GM19324 (cell line): Measurements from ENCODE around the gene LEF1.
A peak's percentile ranks its signal among the peaks of the same experiment; 100 is the strongest.

Experiments
- ATAC-seq: cut with Tn5 transposase; IDR thresholded peaks from one replicate; pipeline ENCODE4 v1.9.1; 2021; ENCODE audit warnings: mild to moderate bottlenecking, moderate library complexity; ENCODE audit not compliant: unreplicated experiment, low FRiP score

Gene LEF1

GRCh38 chr4:108180513-108180912, 11.8 kb upstream of the LEF1 start:
- ATAC-seq, result no peak

DNA sequence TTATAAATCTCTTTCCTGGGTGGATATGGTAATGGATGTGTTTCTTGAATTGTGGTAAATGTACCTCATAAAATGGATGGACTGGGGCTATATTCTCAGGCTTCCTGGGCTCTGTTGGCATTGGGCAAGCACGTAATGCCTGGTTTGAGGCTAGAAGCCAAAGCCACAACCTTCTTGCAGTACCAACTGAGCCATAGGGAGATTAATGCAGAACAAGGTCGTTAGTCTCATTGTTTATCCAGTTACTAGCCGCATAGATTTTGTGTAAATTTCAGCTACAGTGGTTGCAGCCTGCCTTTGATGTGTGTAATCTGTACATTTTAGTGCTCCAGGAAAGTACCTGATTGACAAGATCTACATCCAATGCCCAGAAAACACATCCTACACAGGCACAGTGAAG, 7.2 kb upstream of the LEF1 start:
- ATAC-seq, result no peak

- ATAC-seq, result no peak
These were observed 6.1 kb upstream of the LEF1 start for GRCh38 chr4:108174856-108175255.

- ATAC-seq, result no peak
These were observed 4.9 kb upstream of the LEF1 start for GRCh38 chr4:108173599-108174057.

DNA sequence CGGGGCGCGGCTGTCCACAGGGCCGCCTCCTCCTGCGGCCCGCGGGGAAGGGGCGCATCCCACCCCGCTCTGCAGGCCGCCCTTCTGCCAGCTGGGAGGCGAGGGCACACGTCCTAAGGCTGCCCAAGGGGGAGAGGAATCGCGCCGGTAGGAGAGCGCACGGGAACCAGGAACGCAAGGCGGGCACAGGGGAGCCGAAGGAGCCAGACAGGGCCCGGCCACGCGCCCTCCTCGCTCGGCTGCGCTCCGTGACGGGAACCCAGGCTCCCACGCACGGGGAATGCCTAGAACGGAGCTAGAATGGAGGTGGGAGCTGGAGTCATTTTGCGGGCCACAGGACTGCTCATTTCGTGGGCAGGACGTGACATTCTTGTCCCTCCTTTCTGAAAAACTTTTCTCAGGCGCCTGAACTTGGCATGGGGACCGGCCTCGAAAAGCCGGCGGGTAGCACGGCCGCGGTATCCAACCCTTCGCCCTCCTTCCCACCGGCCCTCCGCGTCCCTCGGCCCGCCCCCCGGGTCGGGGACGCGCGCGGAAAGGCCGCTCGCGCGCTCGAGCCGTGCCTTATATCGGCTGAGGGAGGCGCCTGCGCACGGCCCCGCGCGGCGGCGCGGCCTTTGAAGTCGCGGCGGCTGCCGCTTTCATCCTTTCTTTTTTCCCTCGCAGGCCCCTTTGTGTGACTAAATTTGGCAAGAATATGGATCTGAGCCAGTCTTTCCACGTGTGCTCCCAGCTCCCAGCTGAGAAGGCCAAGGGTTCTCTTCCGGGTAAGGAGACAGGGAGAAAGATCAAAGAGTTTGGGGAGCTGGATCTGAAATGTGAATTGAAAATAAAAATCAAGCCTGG, 4.2 kb upstream of the LEF1 start:
- peak; percentile 45 for ATAC-seq

- ATAC-seq, result peak; percentile 15
These were observed 3.6 kb upstream of the LEF1 start for GRCh38 chr4:108172231-108172752.

DNA sequence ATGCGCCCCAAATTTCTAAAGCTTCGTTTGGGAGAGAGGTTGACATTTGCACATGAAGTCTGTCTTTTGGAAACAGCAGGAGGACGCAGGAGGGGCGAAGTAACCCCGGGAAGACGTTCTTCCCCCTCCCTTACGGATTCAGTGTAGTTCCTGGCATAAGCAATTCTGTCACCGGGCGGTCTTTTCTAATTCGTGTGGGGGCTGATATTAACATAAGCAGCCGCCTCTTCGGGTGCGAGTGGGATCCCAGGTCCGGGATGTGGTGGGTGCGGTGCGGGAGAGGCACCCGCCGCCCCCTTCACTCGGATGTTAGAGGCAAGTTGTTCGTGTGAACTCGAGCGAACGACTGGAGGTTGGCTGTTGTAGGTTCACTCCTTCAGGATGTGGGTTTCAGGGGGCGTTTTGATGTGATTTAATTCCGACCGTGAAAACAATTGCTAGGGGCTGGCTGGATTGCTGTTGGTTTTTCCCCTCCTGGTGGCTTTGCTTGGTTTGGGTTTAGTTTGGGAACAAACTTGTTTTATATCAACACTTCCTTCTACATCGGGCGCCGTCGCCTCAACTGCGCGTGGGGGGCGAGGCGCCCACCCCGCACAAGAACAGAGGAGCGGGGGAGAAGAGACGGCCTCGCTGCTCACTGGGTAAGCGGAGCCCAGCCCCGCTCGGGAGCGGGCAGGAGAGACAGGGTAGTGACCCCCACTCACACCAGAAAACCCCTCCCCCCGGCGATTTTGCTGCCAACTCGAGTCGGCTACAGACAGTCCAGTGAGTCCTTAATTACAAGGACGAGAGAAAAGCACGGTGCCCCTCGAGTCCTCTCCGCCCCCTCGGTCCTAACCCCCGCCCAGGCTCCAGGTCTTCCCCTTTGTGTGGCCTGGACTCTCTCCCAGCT, 2.9 kb upstream of the LEF1 start:
- ATAC-seq, result no peak

GRCh38 chr4:108170631-108171338, 2.1 kb upstream of the LEF1 start:
- no peak for ATAC-seq

DNA sequence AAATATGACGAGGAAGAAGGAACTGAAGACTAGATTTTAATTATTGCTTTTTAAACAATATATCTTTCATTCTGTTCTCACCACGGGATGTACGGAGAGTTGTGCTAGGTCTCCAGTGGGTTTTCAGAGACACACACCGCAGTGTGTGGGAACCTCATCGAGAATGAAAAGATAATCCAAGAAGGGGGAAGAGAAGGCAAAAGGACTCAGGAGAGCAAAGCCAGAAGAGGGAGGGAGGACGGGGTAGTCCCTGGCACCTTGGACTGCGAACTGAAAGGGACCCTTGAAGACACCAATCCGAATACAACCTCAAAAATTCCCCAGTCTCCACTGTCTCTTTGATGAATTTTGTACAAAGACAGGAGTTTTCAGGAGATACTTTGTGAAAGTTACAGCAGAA, 932 bp upstream of the LEF1 start:
- ATAC-seq, result no peak

DNA sequence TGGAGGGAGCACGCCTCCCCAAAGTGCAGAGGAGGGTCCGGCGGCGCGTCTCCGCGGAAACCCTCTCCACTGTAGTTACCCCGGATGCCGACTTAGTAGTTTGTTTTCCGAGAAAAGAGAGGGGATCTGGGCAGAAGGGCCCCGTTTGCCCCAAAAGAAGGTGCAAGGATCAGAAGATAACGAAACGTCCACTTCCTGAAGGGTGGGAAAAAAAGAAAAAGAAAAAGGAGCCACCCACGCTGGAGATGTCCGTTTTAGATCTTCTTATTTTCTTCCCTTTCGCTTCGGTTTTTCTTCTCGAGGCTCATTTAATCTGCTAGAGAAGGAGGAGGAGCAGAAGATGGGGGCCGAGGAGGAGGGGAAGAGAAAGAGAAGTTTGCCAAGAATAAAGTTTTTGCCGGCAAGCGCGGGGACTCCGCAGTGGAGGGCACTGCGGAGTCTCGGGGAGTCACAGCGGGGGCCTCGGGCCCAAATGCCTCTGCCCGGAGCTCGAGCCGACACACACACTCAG, 517 bp downstream of the LEF1 start:
- ATAC-seq, result peak; percentile 1

- ATAC-seq, result peak; percentile 34
These were observed 2.1 kb downstream of the LEF1 start for GRCh38 chr4:108166441-108167315.

GRCh38 chr4:108166038-108166437, 2.7 kb downstream of the LEF1 start:
- no peak for ATAC-seq

DNA sequence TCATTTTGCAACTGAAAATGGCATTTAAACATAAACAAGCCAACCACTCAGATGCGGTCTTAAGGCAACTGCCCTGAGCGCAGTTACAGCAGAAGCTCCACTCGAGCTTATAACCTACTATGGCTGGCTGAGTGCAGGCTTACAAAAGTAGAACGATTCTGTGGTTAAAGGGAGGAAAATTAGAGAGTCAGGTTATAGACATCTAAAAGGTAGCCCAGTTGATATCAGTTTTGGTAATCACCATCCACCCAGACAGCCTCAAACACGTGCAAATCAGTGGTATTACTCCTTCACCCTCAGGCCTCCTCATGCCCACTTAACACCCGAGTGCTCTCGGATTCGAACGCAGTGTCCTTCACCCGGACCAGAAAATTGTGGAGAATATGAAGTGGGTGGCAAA, 3.1 kb downstream of the LEF1 start:
- ATAC-seq, result no peak

DNA sequence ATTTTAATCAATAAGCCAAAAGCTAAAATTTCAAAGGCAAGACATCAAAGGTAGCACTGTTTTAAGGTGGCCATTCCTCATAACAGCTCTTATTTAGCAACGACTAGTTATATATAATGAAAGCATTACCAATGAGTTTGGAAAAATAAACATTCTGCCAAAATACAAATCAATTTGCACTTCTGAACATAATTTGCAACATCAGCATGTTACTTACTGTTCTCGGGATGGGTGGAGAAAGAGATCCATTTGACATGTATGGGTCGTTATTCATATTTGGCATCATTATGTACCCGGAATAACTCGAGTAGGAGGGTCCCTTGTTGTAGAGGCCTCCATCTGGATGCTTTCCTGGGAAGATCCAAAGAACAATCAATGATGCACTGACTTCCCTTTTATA, 5.4 kb downstream of the LEF1 start:
- no peak for ATAC-seq

GRCh38 chr4:108160741-108161352, 7.9 kb downstream of the LEF1 start:
- no peak for ATAC-seq

DNA sequence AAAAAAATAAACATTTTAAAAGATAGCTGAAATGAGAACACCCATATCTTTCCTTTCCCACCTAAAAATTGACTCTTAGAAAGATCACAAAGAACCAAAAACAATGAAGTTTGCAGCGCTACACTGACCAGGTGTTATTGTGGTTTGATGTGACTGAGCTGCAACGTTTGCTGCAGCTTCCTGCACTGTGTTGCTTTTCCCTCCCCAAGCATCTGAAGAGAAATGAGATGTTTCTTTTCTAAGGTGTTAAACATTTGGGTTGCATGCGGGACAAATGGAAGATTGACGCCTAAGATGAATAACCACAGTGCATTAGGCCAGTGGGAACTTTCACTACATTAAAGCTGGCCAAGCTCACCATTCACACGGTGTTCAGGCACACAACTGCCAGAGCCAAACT, 8.9 kb downstream of the LEF1 start:
- ATAC-seq, result no peak

DNA sequence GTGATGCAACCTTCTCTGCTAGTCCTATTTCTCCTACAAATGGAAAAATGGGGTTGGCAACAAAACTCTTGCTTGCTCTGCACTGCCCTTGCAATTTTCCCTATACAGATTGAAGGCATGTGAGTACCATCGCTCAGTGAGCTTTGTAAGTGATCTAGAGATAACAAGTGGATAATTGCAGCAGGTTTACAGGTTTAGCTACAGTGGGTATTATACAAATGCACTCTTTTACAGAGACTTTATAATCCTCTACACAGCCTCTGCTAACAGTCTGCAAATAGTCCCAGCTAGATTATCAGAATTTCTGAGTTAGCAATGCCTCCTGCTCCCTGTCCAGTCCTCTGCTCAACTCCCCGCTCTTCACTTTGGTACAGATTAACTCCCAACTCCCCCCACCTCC, 11.1 kb downstream of the LEF1 start:
- no peak for ATAC-seq

- no peak for ATAC-seq
These were observed 12.3 kb downstream of the LEF1 start for GRCh38 chr4:108156391-108156790.

DNA sequence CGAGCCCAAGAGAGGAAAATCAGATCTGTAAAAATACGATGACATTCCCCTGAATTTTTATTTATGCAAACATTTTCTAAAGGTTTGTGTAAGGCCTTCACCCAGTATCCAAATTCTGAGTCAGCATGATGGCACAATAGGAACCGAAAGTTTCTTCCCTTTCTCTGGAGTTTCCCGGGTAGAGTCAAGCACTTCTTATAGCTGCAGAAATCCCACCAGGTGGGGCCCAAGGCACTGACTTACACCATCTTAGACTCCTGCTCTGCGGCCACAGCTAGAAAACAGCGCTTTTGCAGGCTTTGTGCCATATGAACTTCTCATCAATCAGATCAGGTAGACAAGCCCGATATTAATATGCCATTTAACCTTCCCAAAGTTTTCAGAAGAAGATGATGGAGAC, 13.4 kb downstream of the LEF1 start:
- no peak for ATAC-seq
